Neural cell (in vitro differentiated cells): ENCODE measurements around the gene IRAK4.

ENCODE experiments used
- CTCF ChIP-seq: fragments of 450-650 bp; IDR thresholded peaks from 2 replicates; pipeline ENCODE4 v1.5.1; 2014; ENCODE audit warnings: antibody characterized with exemption, mild to moderate bottlenecking, moderate library complexity; ENCODE audit not compliant: poor library complexity, severe bottlenecking
- EP300 ChIP-seq: fragments of 450-650 bp; conservative IDR thresholded peaks from 2 replicates; pipeline ENCODE4 v1.6.1; 2014; ENCODE audit warnings: antibody characterized with exemption, mild to moderate bottlenecking, moderate library complexity; ENCODE audit not compliant: poor library complexity, severe bottlenecking
- EZH2 ChIP-seq: fragments of 200-600, 300-800 bp; shearing (Covaris generic), sonication (generic); IDR thresholded peaks from 2 replicates; pipeline ENCODE4 v1.6.1; 2014; ENCODE audit warnings: antibody characterized with exemption, low read length, borderline replicate concordance, mild to moderate bottlenecking; ENCODE audit not compliant: insufficient read depth, poor library complexity, severe bottlenecking
- POLR2AphosphoS5 ChIP-seq: IDR thresholded peaks from 2 replicates; pipeline ENCODE4 v1.6.1; 2012
- RAD21 ChIP-seq: fragments of 450-650 bp; conservative IDR thresholded peaks from 2 replicates; pipeline ENCODE4 v1.6.1; 2014; ENCODE audit warnings: antibody characterized with exemption, mild to moderate bottlenecking, moderate library complexity
- REST ChIP-seq: IDR thresholded peaks from 2 replicates; pipeline ENCODE4 v1.6.1; 2012; ENCODE audit warnings: borderline replicate concordance
- TAF1 ChIP-seq: IDR thresholded peaks from 2 replicates; pipeline ENCODE4 v1.6.1; 2012; ENCODE audit warnings: low read depth

- no peak for TF ChIP-seq CTCF
- no peak for TF ChIP-seq EZH2
- TF ChIP-seq POLR2AphosphoS5: no peak
- no peak for TF ChIP-seq EP300
- no peak for TF ChIP-seq TAF1
- no peak for TF ChIP-seq RAD21
- TF ChIP-seq REST: no peak
Observed at GRCh38 chr12:43723134-43723533, 35.6 kb upstream of the IRAK4 start.
